Activated CD4-positive, CD25-positive, alpha-beta regulatory T cell treated with anti-CD3 and anti-CD28 coated beads, Interleukin-2, amount 50 U/mL, for 72 hours (primary cell): ENCODE data around the gene ZNF768.
"Not testable (repeated sequence)": the region's sequence is repeated elsewhere in the genome, so short reads cannot be mapped to it uniquely, and the experiment has no call there.

Experiments
- DNase-seq: peaks from one replicate; pipeline ENCODE4 v3.0.0; 2021

The ZNF768 gene

DNA sequence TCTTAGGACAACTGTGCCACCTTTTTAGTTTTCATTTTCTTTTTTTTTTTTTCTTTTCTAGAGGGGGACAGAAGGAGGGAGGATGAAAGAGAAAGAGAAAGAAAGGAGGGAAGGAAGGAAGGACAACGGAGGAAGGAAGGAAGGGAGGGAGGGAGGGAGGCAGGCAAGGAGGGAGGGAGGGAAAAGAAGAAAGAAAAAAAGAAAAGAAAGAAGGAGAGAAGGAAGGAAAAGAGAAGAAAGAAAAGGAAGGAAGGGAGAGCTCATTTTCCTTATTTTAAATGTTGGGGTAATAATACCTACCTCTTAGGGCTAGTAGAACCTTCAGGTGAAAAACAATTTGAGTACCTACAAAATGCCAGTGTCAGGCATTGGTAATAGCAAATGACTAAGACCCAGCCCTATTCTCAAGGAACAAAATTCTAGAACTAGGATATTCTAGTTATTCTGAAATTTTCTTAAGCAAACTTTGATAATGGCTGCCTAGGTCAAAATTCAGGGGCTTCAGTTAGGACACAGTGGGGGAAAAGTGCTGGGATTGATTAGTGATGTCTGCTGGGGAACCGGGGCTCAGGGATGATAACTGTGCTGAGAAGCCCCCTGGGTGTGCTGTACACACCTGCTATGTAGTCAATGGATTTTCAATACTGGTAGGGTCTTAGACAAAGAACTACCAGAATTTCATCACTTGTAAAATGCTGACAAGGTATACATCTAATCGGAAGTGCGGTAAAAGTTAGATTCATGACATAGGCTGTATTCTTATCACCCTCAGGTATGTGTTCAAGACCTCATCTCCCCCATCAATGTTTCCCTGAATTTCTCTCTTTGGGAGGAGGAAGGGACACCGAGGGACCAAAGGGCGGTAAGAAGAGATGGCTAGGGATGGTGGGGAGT lies 22.7 kb downstream of the ZNF768 start:
- no peak for DNase-seq

DNA sequence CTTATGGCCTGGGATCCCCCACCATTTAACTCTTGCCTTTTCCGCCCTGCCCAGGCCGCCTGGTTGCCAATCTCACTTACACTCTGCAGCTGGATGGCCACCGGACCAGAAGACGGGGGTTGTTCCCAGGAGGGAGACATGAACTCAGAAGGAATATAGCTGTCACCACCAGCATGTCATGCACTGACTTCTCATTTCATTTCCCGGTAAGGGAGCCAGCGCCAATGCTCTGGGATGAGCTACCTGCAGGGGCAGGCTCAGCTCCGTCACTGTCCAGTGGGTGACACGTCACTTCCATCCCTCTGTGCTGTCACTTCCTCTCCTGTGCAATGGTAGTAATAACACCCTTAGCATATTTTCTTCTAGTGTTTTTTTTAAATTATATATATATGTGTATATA lies 27.1 kb downstream of the ZNF768 start:
- DNase-seq: no peak

DNA sequence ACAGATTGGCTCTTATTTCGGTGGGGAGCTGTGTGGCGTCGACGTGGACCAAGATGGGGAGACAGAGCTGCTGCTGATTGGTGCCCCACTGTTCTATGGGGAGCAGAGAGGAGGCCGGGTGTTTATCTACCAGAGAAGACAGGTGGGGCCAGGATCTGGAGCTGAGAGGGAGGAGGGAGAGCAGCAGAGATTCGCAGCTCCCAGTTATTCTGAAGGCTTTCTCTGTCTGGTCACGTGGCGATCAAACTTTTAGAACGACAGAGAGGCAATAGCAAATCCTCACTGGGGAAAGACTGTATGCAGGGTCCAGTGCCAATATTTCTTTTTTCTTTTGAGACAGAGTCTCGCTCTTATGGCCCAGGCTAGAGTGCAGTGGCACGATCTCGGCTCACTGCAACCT lies 31.7 kb downstream of the ZNF768 start:
- no peak for DNase-seq

DNA sequence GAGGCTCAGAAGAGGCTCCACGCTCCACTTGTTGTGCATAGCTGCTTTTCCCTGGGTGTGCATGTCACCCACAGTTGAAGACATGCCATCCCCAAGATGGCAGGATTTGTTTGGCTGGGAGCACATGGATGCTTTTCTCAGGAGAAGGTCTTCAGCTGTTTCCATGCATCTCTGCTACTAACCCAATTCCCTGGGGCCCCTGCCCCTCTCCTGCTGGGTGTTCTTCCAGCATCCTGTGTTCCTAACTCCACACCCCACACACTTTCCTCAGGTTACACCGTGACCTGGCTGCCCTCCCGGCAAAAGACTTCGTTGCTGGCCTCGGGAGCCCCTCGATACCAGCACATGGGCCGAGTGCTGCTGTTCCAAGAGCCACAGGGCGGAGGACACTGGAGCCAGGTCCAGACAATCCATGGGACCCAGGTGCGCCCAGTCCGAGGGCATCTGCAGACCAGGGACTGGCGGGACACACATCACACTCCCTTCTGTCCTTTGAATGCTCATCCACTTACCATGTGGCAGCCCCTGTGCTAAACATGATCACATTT lies 32.4 kb downstream of the ZNF768 start:
- no peak for DNase-seq

DNA sequence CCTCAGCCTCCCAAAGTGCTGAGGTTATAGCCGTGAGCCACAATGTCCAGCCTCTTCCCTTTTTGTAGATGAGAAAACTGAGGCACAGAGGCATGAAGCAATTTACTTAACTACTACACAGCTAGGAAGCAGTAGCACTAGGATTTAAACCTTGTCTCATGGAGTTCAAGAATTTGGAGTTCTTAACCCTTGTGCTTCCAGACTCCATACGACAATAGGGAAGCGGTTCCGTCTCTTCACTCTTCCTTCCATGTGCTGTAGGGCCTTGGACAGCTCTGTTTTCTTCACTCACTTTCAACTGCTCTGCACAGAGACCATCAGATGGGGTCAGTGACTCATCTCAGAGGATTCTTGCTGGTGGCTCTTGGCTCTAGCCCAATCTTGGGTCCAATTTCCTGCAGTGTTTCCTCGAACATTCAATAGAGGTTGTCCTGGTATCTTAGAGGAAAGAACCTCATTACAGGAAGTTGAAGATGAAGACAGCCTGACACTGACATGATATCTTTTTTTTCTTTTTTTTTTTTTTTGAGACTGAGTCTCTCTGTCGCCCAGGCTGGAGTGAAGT lies 34.5 kb downstream of the ZNF768 start:
- DNase-seq: no peak

DNA sequence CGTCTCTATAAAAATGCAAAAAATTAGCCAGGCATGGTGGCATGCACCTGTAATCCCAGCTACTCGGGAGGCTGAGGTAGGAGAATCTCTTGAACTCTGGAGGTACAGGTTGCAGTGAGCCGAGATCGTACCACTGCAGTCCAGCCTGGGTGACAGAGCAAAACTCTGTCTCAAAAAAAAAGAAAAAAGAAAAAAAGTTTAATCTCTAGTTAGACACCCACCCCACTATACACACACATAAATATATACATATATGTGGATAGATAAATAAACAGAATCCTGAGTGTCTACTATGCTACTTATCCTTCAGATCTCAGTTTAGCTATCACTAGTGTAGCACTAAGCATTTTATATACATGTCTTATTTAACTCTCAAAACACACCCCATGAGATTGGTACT lies 35.1 kb downstream of the ZNF768 start:
- no peak for DNase-seq

DNA sequence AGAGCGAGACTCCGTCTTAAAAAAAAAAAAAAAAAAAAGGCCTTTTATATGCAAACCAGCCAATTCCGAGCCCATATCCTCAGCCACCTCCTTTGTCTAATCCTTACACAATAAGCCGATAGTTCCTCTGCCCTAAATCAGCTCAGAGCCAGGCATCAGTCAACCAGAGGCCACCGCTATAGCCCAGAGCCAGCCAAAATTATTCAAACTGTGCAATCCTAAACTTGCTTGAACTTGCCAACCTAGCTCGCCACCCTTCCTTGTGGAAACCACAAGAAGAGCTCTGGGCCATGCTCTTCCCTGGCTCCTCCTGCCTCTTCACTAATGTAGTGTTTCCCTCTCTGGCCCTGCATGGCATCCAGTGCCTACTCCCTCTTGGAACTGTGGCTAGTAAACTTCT lies 36.2 kb downstream of the ZNF768 start:
- no peak for DNase-seq

DNA sequence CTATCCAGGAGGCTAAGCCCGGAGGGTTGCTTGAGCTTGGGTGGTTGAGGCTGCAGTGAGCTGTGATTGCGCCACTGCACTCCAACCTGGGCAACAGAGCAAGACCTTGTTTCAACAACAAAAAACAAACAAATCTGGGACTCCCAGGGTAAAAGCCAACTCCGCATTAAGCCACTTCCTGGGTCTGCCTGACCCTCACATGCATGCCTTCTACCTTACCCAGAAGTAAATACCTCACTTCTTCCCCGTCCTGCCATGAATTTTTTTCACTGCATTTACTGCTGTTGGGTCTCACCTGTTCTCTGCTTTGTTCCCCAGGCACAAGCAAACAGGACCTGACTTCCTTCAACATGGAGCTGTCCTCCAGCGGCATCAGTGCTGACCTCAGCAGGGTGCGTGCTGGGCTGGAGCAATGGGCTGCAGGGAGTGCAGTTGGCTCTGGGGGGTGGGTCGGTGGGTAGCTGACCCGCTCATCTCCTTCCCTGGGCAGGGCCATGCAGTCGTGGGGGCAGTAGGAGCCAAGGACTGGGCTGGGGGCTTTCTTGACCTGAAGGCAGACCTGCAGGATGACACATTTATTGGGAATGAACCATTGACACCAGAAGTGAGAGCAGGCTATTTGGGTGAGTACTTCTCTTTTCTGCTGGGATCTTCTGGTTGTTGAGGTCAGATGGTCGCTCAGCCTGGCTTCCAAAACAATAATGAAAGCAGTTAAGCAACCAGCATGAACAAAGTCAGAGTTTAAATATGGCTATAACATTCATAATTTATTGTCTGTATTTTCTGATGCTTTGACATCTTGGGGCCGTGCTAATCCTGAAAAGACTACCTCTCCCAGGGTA lies 37.4 kb downstream of the ZNF768 start:
- DNase-seq: no peak

DNA sequence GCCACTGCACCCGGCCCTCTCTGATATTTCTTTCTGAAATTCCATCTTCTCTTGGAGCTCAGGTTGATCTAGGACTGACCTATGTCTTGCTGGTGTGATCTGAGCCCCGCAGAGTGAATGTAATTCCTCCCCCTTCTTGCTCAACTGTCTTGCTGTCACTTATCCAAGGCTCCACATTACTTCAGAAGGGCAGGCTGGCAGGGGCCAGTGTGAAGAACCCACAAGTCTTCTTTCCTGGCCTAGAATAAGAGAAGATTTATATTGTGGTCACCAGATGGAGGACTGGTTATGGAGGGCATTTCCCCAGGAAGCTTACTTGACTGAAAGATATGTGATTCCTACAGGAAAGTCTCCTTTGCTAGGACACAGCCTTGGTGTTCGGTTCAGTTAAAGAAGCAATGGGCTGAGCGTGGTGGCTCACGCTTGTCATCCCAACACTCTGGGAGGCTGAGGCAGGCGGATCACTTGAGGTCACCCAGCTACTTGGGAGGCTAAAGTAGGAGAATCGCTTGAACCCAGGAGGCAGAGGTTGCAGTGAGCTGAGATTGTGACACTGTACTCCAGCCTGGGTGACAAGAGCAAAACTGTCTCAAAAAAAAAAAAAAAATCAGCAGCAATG lies 40.4 kb downstream of the ZNF768 start:
- DNase-seq: no peak

DNA sequence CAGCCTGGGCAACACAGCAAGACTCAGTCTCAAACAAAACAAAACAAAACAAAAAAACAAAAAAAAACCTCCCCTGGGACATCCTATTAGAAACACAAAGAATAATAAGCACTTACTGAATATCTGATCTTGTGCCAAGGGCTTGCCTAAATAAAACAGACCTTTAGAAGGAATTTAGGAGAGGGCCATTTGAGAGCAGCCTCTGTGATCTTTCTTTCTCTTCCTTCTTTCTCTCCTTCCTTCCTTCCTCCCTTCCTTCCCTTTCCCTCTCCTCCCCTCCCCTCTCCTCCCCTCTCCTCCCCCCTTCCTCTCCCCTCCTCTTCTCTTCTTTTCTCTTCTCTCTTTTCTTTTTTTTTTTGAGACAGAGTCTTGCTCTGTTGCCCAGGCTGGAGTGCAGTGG lies 41.5 kb downstream of the ZNF768 start:
- no peak for DNase-seq

DNA sequence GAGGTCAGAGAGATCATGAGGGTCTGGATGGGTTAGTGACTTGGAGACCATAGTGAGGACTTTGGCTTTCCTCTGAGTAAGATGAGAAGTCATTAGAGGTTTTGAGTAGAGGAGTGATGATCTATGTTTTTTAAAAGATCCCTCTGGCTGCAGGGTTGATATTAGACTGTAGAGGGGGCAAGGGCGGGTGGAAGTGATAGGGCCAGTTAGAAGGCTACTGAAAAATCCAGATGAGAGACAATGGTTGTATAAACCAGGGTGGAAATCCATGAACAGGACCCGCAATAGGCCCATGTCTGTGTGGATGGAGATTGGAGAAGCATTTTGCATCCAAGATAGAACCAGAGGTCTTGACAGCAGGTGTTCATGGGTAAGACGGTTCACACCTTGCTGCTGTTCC lies 44.0 kb downstream of the ZNF768 start:
- DNase-seq: no peak

DNA sequence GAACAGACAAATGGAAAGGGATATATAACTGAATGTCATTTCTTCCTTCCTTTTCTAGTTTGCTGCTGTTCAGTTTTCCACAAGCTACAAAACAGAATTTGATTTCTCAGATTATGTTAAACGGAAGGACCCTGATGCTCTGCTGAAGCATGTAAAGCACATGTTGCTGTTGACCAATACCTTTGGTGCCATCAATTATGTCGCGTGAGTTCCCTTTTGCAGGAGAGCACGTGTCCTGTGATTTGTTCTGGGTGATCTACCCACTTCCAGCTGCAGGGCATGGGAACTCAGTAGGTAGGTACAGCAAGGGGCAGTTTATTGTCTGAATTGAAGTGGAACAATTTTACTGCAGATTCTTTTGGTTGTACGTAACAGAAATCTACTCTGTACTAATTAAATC lies 45.0 kb downstream of the ZNF768 start:
- no peak for DNase-seq

DNA sequence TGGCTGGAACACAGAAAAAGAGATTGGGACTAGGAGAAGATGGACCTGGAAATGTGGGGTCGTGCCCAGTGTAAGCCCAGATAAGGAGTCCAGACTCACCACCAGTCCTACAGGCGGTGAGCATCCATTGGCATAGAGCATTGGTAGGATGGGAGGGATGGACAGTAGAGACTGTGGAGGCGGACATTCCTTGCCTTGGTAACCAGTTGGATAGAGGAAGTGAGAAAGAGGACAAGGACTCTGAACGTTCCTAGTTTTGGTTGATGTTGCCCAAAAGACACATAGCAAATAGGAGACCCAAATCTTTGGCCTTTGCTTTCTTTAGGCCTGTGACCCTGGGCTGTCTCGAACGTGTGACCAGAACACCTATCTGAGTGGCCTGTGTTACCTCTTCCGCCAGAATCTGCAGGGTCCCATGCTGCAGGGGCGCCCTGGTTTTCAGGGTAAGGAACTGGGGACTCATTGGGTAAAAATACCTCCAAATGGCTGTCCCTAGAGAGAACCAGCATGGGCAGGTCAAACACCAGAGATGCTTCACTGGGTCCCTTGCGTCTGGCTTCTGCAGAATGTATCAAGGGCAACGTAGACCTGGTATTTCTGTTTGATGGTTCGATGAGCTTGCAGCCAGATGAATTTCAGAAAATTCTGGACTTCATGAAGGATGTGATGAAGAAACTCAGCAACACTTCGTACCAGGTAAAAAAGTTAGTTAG lies 47.4 kb downstream of the ZNF768 start:
- DNase-seq: no peak

DNA sequence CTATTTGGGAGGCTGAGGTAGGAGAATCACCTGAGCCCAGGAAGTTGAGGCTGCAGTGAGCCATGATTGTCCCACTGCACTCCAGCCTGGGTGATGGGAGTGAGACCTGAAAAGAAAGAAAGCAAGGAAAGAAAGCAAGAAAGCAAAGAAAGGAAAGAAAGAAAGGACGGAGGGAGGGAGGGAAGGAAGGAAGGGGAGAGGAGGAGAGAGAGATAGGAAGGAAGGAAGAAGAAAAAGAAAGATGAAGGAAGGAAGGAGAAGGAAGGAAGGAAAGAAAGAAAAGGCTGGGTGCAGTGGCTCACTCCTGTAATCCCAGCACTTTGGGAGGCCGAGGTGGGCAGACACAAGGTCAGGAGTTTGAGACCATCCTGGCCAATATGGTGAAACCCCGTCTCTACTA lies 48.6 kb downstream of the ZNF768 start:
- not testable (repeated sequence) for DNase-seq

DNA sequence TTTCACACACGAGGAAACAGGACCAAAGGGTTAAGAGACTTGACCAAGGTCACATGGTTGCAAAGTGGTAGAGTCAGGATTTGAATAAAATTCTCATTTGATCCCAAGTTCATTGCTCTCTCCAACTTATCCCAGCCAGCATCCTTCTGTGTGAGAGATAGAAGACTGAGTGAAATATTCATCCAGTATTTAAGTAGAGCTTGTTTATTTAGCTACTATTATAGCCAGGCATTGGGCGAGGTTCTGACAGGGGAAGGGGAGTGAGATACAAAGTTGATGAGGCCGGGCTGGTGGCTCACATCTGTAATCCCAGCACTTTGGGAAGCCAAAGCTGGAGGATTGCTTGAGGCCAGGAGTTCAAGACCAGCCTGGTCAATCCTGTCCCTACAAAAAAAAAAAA lies 49.4 kb downstream of the ZNF768 start:
- no peak for DNase-seq

DNA sequence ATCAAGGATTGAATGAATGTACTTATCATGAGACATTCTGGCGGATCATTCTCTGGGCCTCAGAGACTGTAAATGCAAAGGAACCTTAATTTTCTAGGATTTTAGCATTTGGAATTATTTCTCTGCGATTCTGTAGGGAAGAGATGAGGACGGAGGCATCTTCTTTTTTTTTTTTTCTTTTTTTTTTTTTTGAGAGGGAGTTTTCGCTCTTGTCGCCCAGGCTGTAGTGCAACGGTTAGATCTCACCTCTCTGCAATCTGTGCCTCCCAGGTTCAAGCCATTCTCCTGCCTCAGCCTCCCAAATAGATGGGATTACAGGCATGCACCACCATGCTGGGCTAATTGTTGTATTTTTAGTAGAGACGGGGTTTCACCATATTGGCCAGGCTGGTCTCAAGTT lies 51.7 kb downstream of the ZNF768 start:
- no peak for DNase-seq

DNA sequence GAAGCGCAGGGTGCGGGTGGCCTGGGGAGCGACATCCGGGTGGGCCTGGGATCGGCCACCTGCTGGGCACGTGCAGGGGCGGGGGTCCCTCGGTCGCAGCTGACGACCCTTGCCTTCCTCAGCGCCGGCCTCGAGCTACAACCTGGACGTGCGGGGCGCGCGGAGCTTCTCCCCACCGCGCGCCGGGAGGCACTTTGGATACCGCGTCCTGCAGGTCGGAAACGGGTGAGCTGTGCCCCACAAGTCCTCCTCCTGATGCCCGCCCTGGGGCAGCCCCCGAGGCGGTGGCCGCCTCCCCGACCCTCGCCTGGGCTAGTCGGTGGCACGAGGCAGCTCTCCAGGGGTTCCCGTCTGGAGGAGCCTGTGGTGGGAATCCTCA lies 52.3 kb downstream of the ZNF768 start:
- DNase-seq: no peak
